GM18861 (cell line): ENCODE data around the gene IQCC.
A peak's percentile ranks its signal among the peaks of the same experiment; 100 is the strongest.

Source experiments
- ATAC-seq: cut with Tn5 transposase; IDR thresholded peaks from one replicate; pipeline ENCODE4 v1.9.1; 2021; ENCODE audit not compliant: unreplicated experiment

Gene IQCC

GRCh38 chr1:32221980-32222755, 16.7 kb downstream of the IQCC start, which contains the start of the genes EIF3I and TMEM234:
EIF3I (plus strand) TSS chr1:32222407; CDS start chr1:32222442, 35 bp downstream.
TMEM234 (minus strand) TSS chr1:32222353; CDS start chr1:32222322, 31 bp downstream.
- ATAC-seq: peak; percentile 87

- ATAC-seq: no peak
Observed at GRCh38 chr1:32223683-32224082, 18.2 kb downstream of the IQCC start.

- no peak for ATAC-seq
Observed at GRCh38 chr1:32224285-32224684, 18.8 kb downstream of the IQCC start.

- no peak for ATAC-seq
Observed at GRCh38 chr1:32228771-32229170, 23.3 kb downstream of the IQCC start.

- ATAC-seq: no peak
Observed at GRCh38 chr1:32231843-32232432, 26.5 kb downstream of the IQCC start.

GRCh38 chr1:32232558-32233304, 27.3 kb downstream of the IQCC start:
- ATAC-seq: no peak

GRCh38 chr1:32234792-32235191, 29.3 kb downstream of the IQCC start:
- ATAC-seq: no peak

- no peak for ATAC-seq
Observed at GRCh38 chr1:32239337-32239736, 33.9 kb downstream of the IQCC start.

GRCh38 chr1:32239790-32240139, 34.3 kb downstream of the IQCC start:
- no peak for ATAC-seq

- ATAC-seq: no peak
Observed at GRCh38 chr1:32240140-32240951, 34.9 kb downstream of the IQCC start.

- no peak for ATAC-seq
Observed at GRCh38 chr1:32241001-32241763, 35.7 kb downstream of the IQCC start.

- no peak for ATAC-seq
Observed at GRCh38 chr1:32242341-32242851, 36.9 kb downstream of the IQCC start.

- no peak for ATAC-seq
Observed at GRCh38 chr1:32246888-32247273, 41.4 kb downstream of the IQCC start, which contains the start of gene FAM167B. FAM167B (plus strand) TSS chr1:32247222; CDS start chr1:32247422, 200 bp downstream.

GRCh38 chr1:32247452-32247851, 42.0 kb downstream of the IQCC start:
- no peak for ATAC-seq

- no peak for ATAC-seq
Observed at GRCh38 chr1:32247983-32248889, 42.8 kb downstream of the IQCC start.

- ATAC-seq: peak; percentile 36
Observed at GRCh38 chr1:32249831-32250525, 44.5 kb downstream of the IQCC start.

GRCh38 chr1:32250893-32251716, 45.6 kb downstream of the IQCC start, which contains the start of gene LCK:
LCK (plus strand) TSS chr1:32251265; CDS start chr1:32274330, 23,065 bp downstream.
- ATAC-seq: no peak
